Testis (tissue), 3 donors: ENCODE measurements around the gene EVC2. TPM values are rescaled to one million over a fixed set of nuclear protein-coding genes. Genes with fewer than 3 reads are reported as not detected.

Source experiments
- DNase-seq: peaks from one replicate; pipeline ENCODE4 v3.0.0-alpha.2; 2019
- H3K27ac ChIP-seq, 2 donors: fragments of 200-600 bp; sonication (generic); one replicate each; pipeline ENCODE4 v1.5.1; 2019
- H3K27me3 ChIP-seq: fragments of 200-600 bp; sonication (generic); one replicate; pipeline ENCODE4 v1.5.1; 2019
- H3K36me3 ChIP-seq: fragments of 200-600 bp; sonication (generic); one replicate; pipeline ENCODE4 v1.5.1; 2017; ENCODE audit warnings: low read depth; ENCODE audit errors: missing control alignments
- H3K4me1 ChIP-seq: fragments of 200-600 bp; sonication (generic); one replicate; pipeline ENCODE4 v1.5.1; 2019
- H3K4me3 ChIP-seq, 2 donors: fragments of 200-600 bp; sonication (generic); one replicate each; pipeline ENCODE4 v1.5.1; 2017 to 2019
- H3K9me3 ChIP-seq: fragments of 200-600 bp; sonication (generic); one replicate; pipeline ENCODE4 v1.5.1; 2017
- POLR2A ChIP-seq: fragments of 450-650 bp; IDR thresholded peaks from one replicate; pipeline ENCODE4 v1.6.1; 2017; ENCODE audit warnings: antibody characterized with exemption, mild to moderate bottlenecking, moderate library complexity
- WGBS, 2 donors: methylation state at CpG; one replicate each; pipeline ENCODE4 v1.1.5; 2018; 5-methylcytosine and 5-hydroxymethylcytosine counted together
- intact Hi-C: fragments of 100-400 bp; cut with DNase I; formaldehyde crosslinking; loops from one replicate; pipeline ENCODE4 v1.15.1; 2023; ENCODE audit warnings: low total_unique reads
- polyA plus RNA-seq: library from polyadenylated mRNA; stranded (reverse); fragments of 350-450 nt; fragmentation: Illumina TruSeq; extraction: RNeasy Lipid Tissue Mini Kit (QIAGEN cat#74804); gene quantifications from one replicate; pipeline ENCODE4 v1.2.3, GENCODE V29; 2014; ENCODE audit warnings: low read depth, low replicate concordance; ENCODE audit not compliant: insufficient read depth
- total RNA-seq, 2 donors: library from RNA; depleted of rRNA; stranded (reverse); fragments of >200 nt; gene quantifications; one replicate each; pipeline ENCODE4 v1.2.3, GENCODE V29; 2016
- TF ChIP-seq, protein P1 (sequence below), 3 experiments: fragments of 450-650 bp in 2 of 3; fragments of 200-600 bp in 1 of 3; sonication (generic) in 1 of 3; IDR thresholded peaks; one replicate each; pipeline ENCODE4 v1.5.1; 2016 to 2019; ENCODE audit warnings: antibody characterized with exemption in 3 of 3, mild to moderate bottlenecking in 2 of 3, moderate library complexity in 1 of 3

EVC2 gene
- total and polyA plus RNA-seq, 3 donors from 2014 or later: 2.9 to 10.2 (median 10.0) TPM

DNA sequence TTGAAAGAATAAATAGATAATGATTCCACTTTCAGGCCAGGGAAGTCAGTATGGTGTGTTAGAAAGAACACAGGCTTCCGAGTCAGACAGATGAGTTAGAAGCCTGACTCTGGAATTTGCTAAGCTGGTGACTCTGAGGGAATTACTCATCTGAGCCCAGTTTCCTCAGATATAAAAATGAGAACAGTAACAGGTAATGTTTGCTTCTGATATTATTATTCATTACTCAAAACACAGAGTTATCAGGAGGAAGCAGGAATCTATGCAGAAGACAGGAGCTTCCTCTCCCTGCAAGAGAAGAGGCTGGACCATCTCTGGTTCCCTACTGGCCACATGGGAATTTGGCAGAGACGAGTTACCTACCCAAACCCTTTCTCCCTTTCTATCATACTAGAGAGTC, 163.1 kb downstream of the EVC2 start:
- Histone ChIP-seq H3K4me3 (no peak overlapping the region), H3K27me3 (no peaks in the 10 kb centered on the region), H3K4me1 (no peaks in the 10 kb centered on the region), H3K9me3 (no peaks in the 10 kb centered on the region), H3K27ac (no peak overlapping the region), H3K36me3 (no peaks in the 10 kb centered on the region)
- intact Hi-C loops: no loop called here
- no peak for DNase-seq
- TF ChIP-seq, protein P1, sequence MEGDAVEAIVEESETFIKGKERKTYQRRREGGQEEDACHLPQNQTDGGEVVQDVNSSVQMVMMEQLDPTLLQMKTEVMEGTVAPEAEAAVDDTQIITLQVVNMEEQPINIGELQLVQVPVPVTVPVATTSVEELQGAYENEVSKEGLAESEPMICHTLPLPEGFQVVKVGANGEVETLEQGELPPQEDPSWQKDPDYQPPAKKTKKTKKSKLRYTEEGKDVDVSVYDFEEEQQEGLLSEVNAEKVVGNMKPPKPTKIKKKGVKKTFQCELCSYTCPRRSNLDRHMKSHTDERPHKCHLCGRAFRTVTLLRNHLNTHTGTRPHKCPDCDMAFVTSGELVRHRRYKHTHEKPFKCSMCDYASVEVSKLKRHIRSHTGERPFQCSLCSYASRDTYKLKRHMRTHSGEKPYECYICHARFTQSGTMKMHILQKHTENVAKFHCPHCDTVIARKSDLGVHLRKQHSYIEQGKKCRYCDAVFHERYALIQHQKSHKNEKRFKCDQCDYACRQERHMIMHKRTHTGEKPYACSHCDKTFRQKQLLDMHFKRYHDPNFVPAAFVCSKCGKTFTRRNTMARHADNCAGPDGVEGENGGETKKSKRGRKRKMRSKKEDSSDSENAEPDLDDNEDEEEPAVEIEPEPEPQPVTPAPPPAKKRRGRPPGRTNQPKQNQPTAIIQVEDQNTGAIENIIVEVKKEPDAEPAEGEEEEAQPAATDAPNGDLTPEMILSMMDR (IDR thresholded peaks at IDR 0.05): no peak
- TF ChIP-seq POLR2A: no peak
- 53 to 74% methylated on average over 2 of the region's 2 CpGs for WGBS, 2 donors

DNA sequence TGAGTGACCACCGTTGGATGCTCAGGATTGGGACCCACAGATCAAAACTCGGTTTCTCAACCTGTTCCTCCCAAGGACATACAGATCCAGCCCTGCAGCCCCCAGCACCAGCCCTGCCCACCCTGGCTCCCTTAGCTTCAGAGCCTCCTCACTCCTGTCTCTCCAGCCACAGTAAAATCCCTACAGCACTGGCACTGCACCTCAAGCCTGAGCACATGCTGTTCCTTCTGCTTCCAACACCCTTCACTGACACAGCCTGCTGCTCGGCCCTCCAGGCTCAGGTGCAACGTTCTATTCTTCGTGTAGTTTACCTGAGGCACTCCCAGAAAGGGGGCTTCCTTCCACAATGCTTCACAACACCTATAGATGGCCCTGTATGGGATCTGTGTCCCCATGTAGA, 163.6 kb downstream of the EVC2 start:
- WGBS, 2 donors: 79 to 82% methylated on average over 5 of the region's 5 CpGs
- Histone ChIP-seq H3K27ac (no peak overlapping the region), H3K9me3 (no peaks in the 10 kb centered on the region), H3K36me3 (no peaks in the 10 kb centered on the region), H3K4me1 (no peaks in the 10 kb centered on the region), H3K27me3 (no peaks in the 10 kb centered on the region), H3K4me3 (no peak overlapping the region)
- no peak for DNase-seq
- intact Hi-C loops: no loop called here
- no peak for TF ChIP-seq POLR2A
- TF ChIP-seq, protein P1 (IDR thresholded peaks at IDR 0.05): no peak

DNA sequence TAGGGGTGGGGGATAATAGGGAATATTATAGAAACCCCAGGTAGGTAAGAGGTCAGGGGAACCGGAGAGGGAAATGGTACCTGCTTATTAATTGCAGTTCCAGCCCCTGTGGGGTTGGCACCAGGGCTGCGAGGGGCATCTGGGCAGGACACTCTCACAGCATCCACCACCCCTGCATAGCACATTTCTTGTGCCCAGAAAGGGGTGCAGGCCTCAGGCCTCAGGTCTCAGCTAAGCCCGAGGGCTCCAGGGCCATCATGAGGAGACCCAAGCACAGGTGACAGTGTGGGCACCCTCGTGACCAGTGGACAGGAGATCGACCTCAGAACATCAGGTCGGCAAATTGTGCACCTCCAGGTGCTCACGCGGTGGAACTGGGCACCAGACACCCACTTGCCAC, 164.7 kb downstream of the EVC2 start:
- intact Hi-C loops: no loop called here
- no peak overlapping the region for H3K27ac ChIP-seq
- no peak for TF ChIP-seq POLR2A
- TF ChIP-seq, protein P1 (IDR thresholded peaks at IDR 0.05): no peak
- WGBS, 2 donors: 85 to 88% methylated on average over 8 of the region's 8 CpGs
- no peaks in the 10 kb centered on the region for H3K9me3 ChIP-seq
- no peaks in the 10 kb centered on the region for H3K4me1 ChIP-seq
- H3K36me3 ChIP-seq: no peaks in the 10 kb centered on the region
- H3K4me3 ChIP-seq: no peak overlapping the region
- no peak for DNase-seq
- H3K27me3 ChIP-seq: no peaks in the 10 kb centered on the region

DNA sequence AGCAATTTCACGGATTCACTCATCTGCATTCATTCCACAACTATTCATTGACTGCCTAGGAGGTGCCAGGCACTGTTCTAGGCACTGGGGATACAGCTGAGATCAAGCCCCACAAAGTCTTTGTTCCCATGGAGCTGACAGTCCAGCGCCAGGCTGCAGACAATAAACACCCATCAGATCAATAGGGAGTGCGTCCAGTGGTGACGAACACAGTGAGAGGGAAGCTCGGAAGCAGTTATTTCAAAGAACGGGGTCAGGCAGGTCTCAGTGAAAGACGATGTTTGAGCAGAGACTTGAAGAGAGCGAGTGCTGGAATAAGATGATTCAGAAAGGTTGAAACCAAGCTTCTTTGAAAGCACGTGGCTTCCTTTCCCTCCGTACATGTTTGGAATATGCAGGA, 167.2 kb downstream of the EVC2 start:
- Histone ChIP-seq H3K27me3 (no peaks in the 10 kb centered on the region), H3K4me1 (no peaks in the 10 kb centered on the region), H3K27ac (no peak overlapping the region), H3K4me3 (no peak overlapping the region), H3K36me3 (no peaks in the 10 kb centered on the region), H3K9me3 (no peaks in the 10 kb centered on the region)
- DNase-seq: no peak
- no peak for TF ChIP-seq POLR2A
- TF ChIP-seq, protein P1 (IDR thresholded peaks at IDR 0.05): no peak
- 80 to 85% methylated on average over 10 of the region's 10 CpGs for WGBS, 2 donors
- intact Hi-C loops: no loop called here

DNA sequence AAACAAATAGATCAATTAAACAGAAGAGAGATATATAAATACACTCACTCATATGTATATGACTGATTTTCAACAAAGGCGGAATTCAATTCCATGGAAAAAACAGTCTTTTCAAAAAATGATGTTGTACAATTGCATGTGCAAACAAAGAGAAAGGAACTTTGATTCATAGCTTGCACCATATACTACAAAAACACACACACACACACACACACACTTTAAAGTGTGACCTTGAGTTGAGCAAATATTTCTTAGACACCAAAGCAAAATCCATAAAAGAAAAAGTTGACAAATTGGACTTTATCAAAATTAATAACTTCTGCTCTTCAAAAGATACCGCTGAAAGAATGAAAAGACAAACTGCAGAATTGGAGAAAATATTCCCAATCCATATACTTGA, 168.8 kb downstream of the EVC2 start:
- no peak overlapping the region for H3K4me3 ChIP-seq
- no peaks in the 10 kb centered on the region for H3K4me1 ChIP-seq
- H3K36me3 ChIP-seq: no peaks in the 10 kb centered on the region
- intact Hi-C loops: no loop called here
- WGBS, 2 donors: 83 to 85% methylated on average over 2 of the region's 2 CpGs
- DNase-seq: no peak
- no peaks in the 10 kb centered on the region for H3K27me3 ChIP-seq
- TF ChIP-seq POLR2A: no peak
- TF ChIP-seq, protein P1 (IDR thresholded peaks at IDR 0.05): no peak
- H3K27ac ChIP-seq: no peak overlapping the region
- no peaks in the 10 kb centered on the region for H3K9me3 ChIP-seq
